GM23338 (cell line): Measurements from ENCODE around the gene GBF1. TPM values are rescaled to one million over a fixed set of nuclear protein-coding genes. Genes with fewer than 3 reads are reported as not detected.

ENCODE experiments used
- ATAC-seq: fragments of 200-7000 bp; cut with Tn5 transposase; 3 replicates; pipeline ENCODE4 v1.9.1; 2020
- DNase-seq: peaks from one replicate; pipeline ENCODE4 v3.0.0-alpha.2; 2015; ENCODE audit warnings: low spot score
- H2AFZ ChIP-seq: fragments of 200-600 bp; sonication (generic); 2 replicates; pipeline ENCODE4 v1.8.0; 2016; ENCODE audit warnings: antibody characterized with exemption, mild to moderate bottlenecking, moderate library complexity
- H3F3A ChIP-seq: fragments of 200-600 bp; sonication (generic); replicated peaks from 2 replicates; pipeline ENCODE4 v1.8.0; 2017; ENCODE audit warnings: antibody characterized with exemption, mixed run types, low read depth
- H3K27ac ChIP-seq: fragments of 200-600 bp; sonication (generic); 2 replicates; pipeline ENCODE4 v1.6.1; 2016; ENCODE audit warnings: low read depth
- H3K27me3 ChIP-seq: fragments of 200-600 bp; sonication (generic); 2 replicates; pipeline ENCODE4 v1.8.0; 2016; ENCODE audit warnings: mild to moderate bottlenecking, mixed run types, moderate library complexity; ENCODE audit not compliant: insufficient read depth
- H3K36me3 ChIP-seq: fragments of 200-600 bp; sonication (generic); 2 replicates; pipeline ENCODE4 v1.8.0; 2016; ENCODE audit warnings: mild to moderate bottlenecking; ENCODE audit not compliant: insufficient read depth
- H3K4me1 ChIP-seq: fragments of 200-600 bp; sonication (generic); 2 replicates; pipeline ENCODE4 v1.8.0; 2016; ENCODE audit warnings: mild to moderate bottlenecking, moderate library complexity; ENCODE audit not compliant: insufficient read depth
- H3K4me2 ChIP-seq: fragments of 200-600 bp; sonication (generic); 2 replicates; pipeline ENCODE4 v1.7.1; 2017; ENCODE audit warnings: mixed run types
- H3K4me3 ChIP-seq: fragments of 200-600 bp; sonication (generic); 2 replicates; pipeline ENCODE4 v1.6.1; 2016; ENCODE audit warnings: mixed run types
- H3K79me2 ChIP-seq: fragments of 200-600 bp; sonication (generic); replicated peaks from 2 replicates; pipeline ENCODE4 v1.8.0; 2017; ENCODE audit warnings: mild to moderate bottlenecking; ENCODE audit not compliant: insufficient read depth
- H3K9me2 ChIP-seq: fragments of 200-600 bp; sonication (generic); 2 replicates; pipeline ENCODE4 v1.8.0; 2017; ENCODE audit not compliant: insufficient read depth
- H4K20me1 ChIP-seq: fragments of 200-600 bp; sonication (generic); replicated peaks from 2 replicates; pipeline ENCODE4 v1.8.0; 2017; ENCODE audit warnings: mild to moderate bottlenecking; ENCODE audit not compliant: insufficient read depth
- H3K27ac Mint-ChIP-seq: 2 replicates; pipeline ENCODE4 v1.8.0; 2020; ENCODE audit warnings: inconsistent platforms, mild to moderate bottlenecking, moderate library complexity, mixed read lengths
- H3K27me3 Mint-ChIP-seq: 3 replicates; pipeline ENCODE4 v1.8.0; 2022; ENCODE audit warnings: low read depth, mild to moderate bottlenecking, moderate library complexity, mixed read lengths, inconsistent platforms; ENCODE audit not compliant: insufficient read depth, poor library complexity
- H3K36me3 Mint-ChIP-seq: 3 replicates; pipeline ENCODE4 v1.8.0; 2021; ENCODE audit warnings: low read depth, mild to moderate bottlenecking, inconsistent platforms, moderate library complexity, mixed read lengths
- H3K4me1 Mint-ChIP-seq: 3 replicates; pipeline ENCODE4 v1.8.0; 2020; ENCODE audit warnings: mild to moderate bottlenecking, inconsistent platforms, mixed read lengths
- H3K4me3 Mint-ChIP-seq: 3 replicates; pipeline ENCODE4 v1.8.0; 2021; ENCODE audit warnings: moderate library complexity, mild to moderate bottlenecking, inconsistent platforms, mixed read lengths
- H3K9me3 Mint-ChIP-seq: 3 replicates; pipeline ENCODE4 v1.8.0; 2020; ENCODE audit warnings: moderate library complexity, mild to moderate bottlenecking, inconsistent platforms, mixed read lengths
- CTCF ChIP-seq, 2 experiments: fragments of 200-600 bp in 1 of 2; sonication (generic) in 1 of 2; conservative IDR thresholded peaks; 2 replicates each; pipeline versions ENCODE4 v1.5.1 to v1.6.1; 2016 to 2017; ENCODE audit warnings: antibody characterized with exemption in 2 of 2, low read depth in 2 of 2, mild to moderate bottlenecking in 2 of 2, moderate library complexity in 1 of 2
- EZH2 ChIP-seq: fragments of 200-600 bp; sonication (generic); IDR thresholded peaks from one replicate; pipeline ENCODE4 v1.8.0; 2017; ENCODE audit warnings: antibody characterized with exemption, mild to moderate bottlenecking, low read depth; ENCODE audit not compliant: unreplicated experiment
- POLR2AphosphoS5 ChIP-seq: IDR thresholded peaks from 2 replicates; pipeline ENCODE4 v1.6.1; 2016; ENCODE audit warnings: antibody characterized with exemption, low read depth
- STAT1 ChIP-seq: IDR thresholded peaks from one replicate; pipeline ENCODE4 v1.6.1; 2016; ENCODE audit warnings: antibody characterized with exemption; ENCODE audit not compliant: unreplicated experiment
- ZNF114 ChIP-seq: fragments of 250-450 bp; sonication (Bioruptor Pico); IDR thresholded peaks from 2 replicates; pipeline ENCODE4 v1.5.0; 2020; ENCODE audit warnings: mild to moderate bottlenecking, moderate library complexity
- polyA plus RNA-seq: library from polyadenylated mRNA; unstranded; fragments of >200 nt; fragmentation: Nextera tagmentation; extraction: Ambion mirVana; gene quantifications from 2 replicates; pipeline ENCODE4 v1.2.1, GENCODE V29; 2016
- total RNA-seq: library from RNA; depleted of rRNA; stranded (reverse); fragments of >200 nt; shearing (Covaris generic); gene quantifications from 2 replicates; pipeline ENCODE4 v1.2.3, GENCODE V29; 2014
- TF ChIP-seq, protein P1 (sequence below): IDR thresholded peaks from 2 replicates; pipeline ENCODE4 v1.6.1; 2016; ENCODE audit warnings: antibody characterized with exemption

The GBF1 gene
- total and polyA plus RNA-seq, 2 experiments from 2014 or later: 6.5 to 27.2 TPM

DNA sequence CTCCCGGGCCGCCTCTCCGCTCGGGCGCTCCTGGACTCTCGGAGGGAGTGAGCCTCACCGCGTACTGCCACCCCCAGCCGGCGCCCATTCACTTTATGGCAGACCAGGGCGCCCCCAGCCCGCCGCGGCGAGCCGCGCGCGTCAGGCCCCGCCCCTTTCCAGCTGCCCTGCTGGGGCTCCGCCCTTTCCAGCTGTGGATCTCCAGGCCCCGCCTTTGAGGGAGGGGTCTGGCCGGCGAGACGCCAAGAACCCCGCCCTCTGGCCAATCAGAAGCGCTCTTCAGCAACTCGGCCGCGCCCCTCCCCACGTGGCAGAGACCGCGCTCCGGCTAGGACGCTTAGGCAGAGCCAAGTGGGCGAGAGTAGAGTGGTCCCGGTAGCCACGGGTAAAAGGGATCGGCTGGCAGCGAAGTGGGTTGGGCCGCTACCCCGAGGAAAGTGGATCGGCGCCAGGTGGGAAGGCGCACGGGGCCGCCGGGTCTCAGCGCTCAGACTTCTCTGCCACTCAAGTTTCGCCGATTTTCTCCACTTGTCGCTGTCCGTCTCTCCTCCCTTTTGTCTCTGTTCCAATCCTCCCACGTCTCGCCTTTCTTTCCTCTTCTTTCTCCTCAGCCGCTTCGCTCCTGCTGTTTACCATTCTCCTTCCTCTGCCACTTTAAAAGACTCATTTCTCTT lies 3.8 kb upstream of the GBF1 start, which contains the start of gene PITX3:
TSS of gene PITX3 (minus strand) at position 69 of the 674 bp plus-strand sequence. CDS start 9,432 bp downstream, outside the sequence.
- H3K27me3 ChIP-seq: peaks cover 75% of the 10 kb centered on the region
- peak within 1 kb of the TSS; percentile 80 for H3K4me3 Mint-ChIP-seq
- H3K27ac Mint-ChIP-seq: no peak within 1 kb of the TSS

DNA sequence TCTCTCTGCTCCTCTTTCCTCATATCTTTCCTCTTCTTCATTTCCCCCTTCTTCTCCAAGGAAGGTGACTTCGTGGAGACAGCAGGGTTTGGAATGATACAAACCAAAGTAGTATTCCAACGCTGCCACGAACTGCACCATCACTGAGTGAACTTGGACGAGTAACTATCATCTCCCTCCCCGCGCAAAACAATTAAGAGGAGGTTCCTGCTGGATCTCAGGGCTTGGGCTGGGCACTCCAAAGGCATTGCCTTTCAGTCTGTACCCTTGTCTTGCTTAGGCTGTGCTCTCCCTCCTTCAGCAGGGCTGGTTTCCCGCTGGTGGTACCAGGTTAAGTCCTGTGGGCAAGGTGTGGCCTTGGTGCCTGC lies 3.2 kb upstream of the GBF1 start:
- DNase-seq: peak; percentile 20
- Histone ChIP-seq H3K4me1 (peaks cover 12% of the 10 kb centered on the region), H2AFZ (peak overlapping the region; percentile 100), H3K9me2 (no peaks in the 10 kb centered on the region), H3F3A (no peaks in the 10 kb centered on the region), H3K79me2 (peaks cover 14% of the 10 kb centered on the region), H3K4me2 (peak overlapping the region; percentile 98), H3K36me3 (no peaks in the 10 kb centered on the region), H4K20me1 (peaks cover 13% of the 10 kb centered on the region), H3K4me3 (peak overlapping the region; percentile 77), H3K27me3 (peaks cover 70% of the 10 kb centered on the region), H3K27ac (no peak overlapping the region)
- peaks cover 26% of the 10 kb centered on the region for H3K4me1 Mint-ChIP-seq
- no peak overlapping the region for H3K27ac Mint-ChIP-seq
- H3K27me3 Mint-ChIP-seq: peaks cover 62% of the 10 kb centered on the region
- peak overlapping the region; percentile 75 for H3K4me3 Mint-ChIP-seq
- TF ChIP-seq EZH2 (peak; percentile 46), ZNF114 (CRISPR knock-in tag) (no peak)
- H3K9me3 Mint-ChIP-seq: no peaks in the 10 kb centered on the region; the same call in 2 of the 3 replicates
- H3K36me3 Mint-ChIP-seq: no peaks in the 10 kb centered on the region; the same call in 2 of the 3 replicates
- ATAC-seq: no peak

More for the DNA sequence above, 3.8 kb upstream of the GBF1 start, which contains the start of gene PITX3:
- Mint-ChIP-seq H3K36me3 (no peaks in the 10 kb centered on the region; the same call in 2 of the 3 replicates), H3K9me3 (no peaks in the 10 kb centered on the region; the same call in 2 of the 3 replicates), H3K27me3 (peaks cover 64% of the 10 kb centered on the region), H3K4me1 (peaks cover 22% of the 10 kb centered on the region)
- Histone ChIP-seq H3F3A (no peaks in the 10 kb centered on the region), H3K4me1 (peaks cover 6% of the 10 kb centered on the region), H3K36me3 (no peaks in the 10 kb centered on the region), H3K9me2 (no peaks in the 10 kb centered on the region), H3K79me2 (peaks cover 9% of the 10 kb centered on the region), H3K4me3 (peak within 1 kb of the TSS; percentile 77), H3K27ac (no peak within 1 kb of the TSS), H4K20me1 (peaks cover 7% of the 10 kb centered on the region), H2AFZ (peak within 1 kb of the TSS; percentile 100), H3K4me2 (peak within 1 kb of the TSS; percentile 98)
- DNase-seq (peak; percentile 98), ATAC-seq (peak; percentile 60)
- TF ChIP-seq CTCF (conservative IDR thresholded peaks at IDR 0.05; ENCODE audit: low read depth in 2 of 2) (peak in 1 of 2 experiments; percentile 8; a peak in 2 of 4 replicates), POLR2AphosphoS5 (peak; percentile 31; the same call in 1 of the 2 replicates), STAT1 (no peak)
- TF ChIP-seq, protein P1, sequence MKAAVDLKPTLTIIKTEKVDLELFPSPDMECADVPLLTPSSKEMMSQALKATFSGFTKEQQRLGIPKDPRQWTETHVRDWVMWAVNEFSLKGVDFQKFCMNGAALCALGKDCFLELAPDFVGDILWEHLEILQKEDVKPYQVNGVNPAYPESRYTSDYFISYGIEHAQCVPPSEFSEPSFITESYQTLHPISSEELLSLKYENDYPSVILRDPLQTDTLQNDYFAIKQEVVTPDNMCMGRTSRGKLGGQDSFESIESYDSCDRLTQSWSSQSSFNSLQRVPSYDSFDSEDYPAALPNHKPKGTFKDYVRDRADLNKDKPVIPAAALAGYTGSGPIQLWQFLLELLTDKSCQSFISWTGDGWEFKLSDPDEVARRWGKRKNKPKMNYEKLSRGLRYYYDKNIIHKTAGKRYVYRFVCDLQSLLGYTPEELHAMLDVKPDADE: no peak
